T47D (cell line): Measurements from ENCODE around the gene GCLM.
A peak's percentile ranks its signal among the peaks of the same experiment; 100 is the strongest.
"Not testable (repeated sequence)": the region's sequence is repeated elsewhere in the genome, so short reads cannot be mapped to it uniquely, and the experiment has no call there.

Source experiments
- DNase-seq, 2 experiments: peaks; one replicate each; pipeline versions ENCODE4 v3.0.0 to v3.0.0-alpha.2; 2011 to 2012; ENCODE audit warnings: low read depth in 1 of 2, low spot score in 1 of 2
- JUND ChIP-seq: IDR thresholded peaks from 2 replicates; pipeline ENCODE4 v1.6.1; 2012; ENCODE audit warnings: low read depth
- in situ Hi-C: cut with HindIII; loops from 2 replicates; pipeline ENCODE4 v1.10.0; 2016; ENCODE audit warnings: low sequenced_read_pairs, low pct_unique_long_range_greater_than_20kb

The GCLM gene

GRCh38 chr1:93878501-93878888 lies 30.7 kb downstream of the GCLM start:
- in situ Hi-C loops = no loop called here
- peak in 1 of 2 experiments; percentile 31 for DNase-seq
- TF ChIP-seq JUND = no peak

DNA sequence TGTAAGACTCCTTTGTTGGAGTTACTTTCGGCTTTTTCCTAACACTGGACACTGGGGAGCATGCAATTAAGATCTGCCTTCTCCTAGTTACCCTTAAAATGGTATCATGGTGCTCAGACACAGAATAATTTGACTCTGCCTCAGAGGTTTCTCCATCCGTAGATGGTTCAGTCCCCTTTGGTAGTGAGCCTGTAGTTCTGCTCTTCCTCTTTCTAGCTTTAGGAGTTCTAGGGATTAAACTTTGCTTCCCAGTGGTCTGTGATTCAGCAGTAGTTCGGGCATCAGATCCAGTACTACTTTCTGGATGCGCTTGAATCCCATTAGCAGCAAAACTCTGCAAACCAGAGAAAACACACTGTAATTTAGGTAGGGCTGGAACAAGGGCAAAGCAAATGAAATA lies 31.7 kb downstream of the GCLM start:
- TF ChIP-seq JUND = no peak
- DNase-seq = no peak
- in situ Hi-C loops = no loop called here

DNA sequence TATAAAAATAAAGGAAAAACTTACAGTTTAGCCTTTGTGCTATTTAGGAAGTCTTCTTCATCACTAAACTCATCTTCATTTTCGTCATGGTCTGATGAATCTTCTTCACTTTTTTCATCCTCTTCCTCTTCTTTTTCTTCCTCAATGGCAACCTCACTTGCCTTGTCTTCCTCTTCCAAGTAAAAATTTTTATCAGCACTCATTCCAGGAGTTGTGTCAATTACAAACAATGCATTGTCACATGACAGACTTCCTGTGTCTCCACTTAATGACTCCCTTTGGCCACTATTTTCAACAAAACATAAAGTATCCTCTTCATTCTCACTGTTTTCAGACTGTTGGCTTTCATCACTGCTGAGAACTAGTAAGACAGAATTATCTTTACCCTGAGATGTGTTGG lies 33.0 kb downstream of the GCLM start:
- TF ChIP-seq JUND = no peak
- in situ Hi-C loops = no loop called here
- DNase-seq = no peak

DNA sequence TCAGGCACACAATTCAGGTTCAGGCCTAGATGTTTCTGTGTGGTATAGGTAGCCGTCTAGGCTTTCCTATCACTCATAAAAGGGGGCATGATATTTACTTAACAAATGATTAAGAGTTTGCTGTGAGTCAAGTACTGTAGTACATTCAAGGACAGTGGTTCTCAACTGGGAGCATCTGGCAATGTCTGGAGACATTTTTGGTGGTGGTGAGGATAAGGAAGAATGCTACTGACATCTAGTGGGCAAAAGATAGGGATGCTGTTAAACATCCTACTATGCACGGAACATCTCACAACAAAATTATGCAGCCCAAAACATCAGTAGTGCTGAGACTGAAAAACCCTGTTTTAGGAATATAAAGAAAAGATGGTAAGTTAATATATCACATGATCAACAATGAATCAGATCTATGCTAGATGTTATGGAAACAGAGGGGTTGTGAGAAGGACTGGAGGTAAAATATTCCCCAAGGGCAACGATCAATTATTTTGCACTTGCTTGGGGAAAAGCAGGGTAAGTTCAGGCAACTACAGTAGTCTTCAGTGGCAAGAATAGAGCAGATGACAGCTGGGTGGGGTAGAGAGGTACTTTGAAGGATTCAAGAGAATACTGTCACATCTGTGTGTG lies 35.1 kb downstream of the GCLM start:
- no peak for TF ChIP-seq JUND
- in situ Hi-C loops = no loop called here
- DNase-seq = peak in 1 of 2 experiments; percentile 56

GRCh38 chr1:93871366-93871765 lies 37.9 kb downstream of the GCLM start:
- in situ Hi-C loops = no loop called here
- TF ChIP-seq JUND = no peak
- DNase-seq = no peak

- in situ Hi-C loops = no loop called here
- no peak for DNase-seq
- TF ChIP-seq JUND = no peak
These were observed 39.6 kb downstream of the GCLM start for GRCh38 chr1:93869653-93870052.

GRCh38 chr1:93868492-93868891 lies 40.7 kb downstream of the GCLM start:
- DNase-seq, in situ Hi-C loops: not testable (repeated sequence)

DNA sequence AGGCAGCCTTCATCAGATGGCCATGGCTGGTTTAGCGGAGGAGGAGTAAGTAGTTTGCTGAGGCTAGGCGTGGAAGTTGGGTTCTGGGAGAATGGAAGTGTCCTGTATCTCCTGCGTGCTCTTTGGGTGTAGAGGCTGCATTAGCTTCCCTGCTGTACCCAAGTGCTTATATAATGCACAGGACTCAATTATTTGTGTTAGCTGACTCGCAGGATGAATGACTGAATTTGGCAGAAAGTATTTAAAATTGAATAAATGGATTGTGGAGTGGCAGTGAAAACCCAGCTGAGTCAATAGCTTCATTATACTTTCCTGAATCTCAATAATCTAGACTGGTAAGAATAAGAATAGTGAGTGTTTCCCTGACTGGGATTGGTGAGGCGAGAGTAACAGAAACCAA lies 44.0 kb downstream of the GCLM start:
- no peak for TF ChIP-seq JUND
- in situ Hi-C loops = no loop called here

DNA sequence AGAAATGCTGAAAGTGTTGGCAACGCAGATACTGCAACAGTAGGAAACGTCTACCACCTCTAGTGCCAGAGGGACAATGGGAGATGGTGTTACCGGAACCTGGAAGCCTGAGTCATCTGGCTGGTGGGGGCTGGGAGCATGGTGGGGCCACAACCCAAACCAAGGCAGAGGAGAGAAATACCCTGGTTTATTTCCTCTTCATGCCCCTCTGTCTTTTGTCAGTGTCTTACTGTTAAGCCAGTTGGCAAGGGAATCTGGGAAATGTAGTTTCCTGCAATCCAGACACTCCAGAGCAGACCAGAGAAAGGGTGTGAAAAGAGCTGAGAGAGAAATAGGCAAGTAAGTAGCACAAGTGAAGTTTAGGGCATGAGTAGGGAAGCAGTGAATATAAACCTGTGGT lies 45.1 kb downstream of the GCLM start:
- in situ Hi-C loops = no loop called here
- no peak for TF ChIP-seq JUND
- no peak for DNase-seq

More for the DNA sequence above, 44.0 kb downstream of the GCLM start:
- no peak for DNase-seq

DNA sequence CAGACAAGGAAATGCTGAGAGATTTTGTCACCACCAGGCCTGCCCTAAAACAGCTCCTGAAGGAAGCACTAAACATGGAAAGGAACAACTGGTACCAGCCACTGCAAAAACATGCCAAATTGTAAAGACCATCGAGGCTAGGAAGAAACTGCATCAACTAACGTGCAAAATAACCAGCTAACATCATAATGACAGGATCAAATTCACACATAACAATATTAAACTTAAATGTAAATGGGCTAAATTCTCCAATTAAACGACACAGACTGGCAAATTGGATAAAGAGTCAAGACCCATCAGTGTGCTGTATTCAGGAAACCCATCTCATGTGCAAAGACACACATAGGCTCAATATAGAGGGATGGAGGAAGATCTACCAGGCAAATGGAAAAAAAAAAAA lies 51.6 kb downstream of the GCLM start:
- DNase-seq, in situ Hi-C loops: not testable (repeated sequence)

DNA sequence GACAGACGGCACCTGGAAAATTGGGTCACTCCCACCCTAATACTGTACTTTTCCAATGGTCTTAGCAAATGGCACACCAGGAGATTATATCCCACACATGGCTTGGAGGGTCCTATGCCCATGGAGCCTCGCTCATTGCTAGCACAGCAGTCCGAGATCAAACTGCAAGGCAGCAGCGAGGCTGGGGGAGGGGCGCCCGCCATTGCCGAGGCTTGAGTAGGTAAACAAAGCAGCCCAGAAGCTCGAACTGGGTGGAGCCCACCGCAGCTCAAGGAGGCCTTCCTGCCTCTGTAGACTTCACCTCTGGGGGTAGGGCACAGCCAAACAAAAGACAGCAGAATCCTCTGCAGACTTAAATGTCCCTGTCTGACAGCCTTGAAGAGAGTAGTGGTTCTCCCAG lies 53.2 kb downstream of the GCLM start:
- DNase-seq, in situ Hi-C loops: not testable (repeated sequence)

DNA sequence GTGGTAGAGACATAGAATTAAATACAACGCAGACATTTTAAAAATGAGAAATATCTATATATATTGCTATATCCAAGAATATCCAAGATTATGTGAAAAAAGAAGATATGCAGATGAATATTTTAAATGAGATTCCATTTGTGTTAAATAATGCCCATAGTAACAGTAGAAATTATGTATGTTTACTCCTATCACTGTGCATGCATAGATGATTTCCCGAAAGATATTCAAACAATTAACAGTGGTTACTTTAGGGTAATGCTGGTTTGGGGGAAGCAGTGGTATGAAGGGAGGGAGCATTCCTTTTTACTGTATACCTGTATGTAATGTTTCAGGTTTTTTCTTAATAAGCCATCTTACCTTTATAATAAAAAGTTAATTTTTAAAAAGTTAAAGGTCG lies 55.3 kb downstream of the GCLM start:
- in situ Hi-C loops = no loop called here
- DNase-seq = no peak
- TF ChIP-seq JUND = no peak

DNA sequence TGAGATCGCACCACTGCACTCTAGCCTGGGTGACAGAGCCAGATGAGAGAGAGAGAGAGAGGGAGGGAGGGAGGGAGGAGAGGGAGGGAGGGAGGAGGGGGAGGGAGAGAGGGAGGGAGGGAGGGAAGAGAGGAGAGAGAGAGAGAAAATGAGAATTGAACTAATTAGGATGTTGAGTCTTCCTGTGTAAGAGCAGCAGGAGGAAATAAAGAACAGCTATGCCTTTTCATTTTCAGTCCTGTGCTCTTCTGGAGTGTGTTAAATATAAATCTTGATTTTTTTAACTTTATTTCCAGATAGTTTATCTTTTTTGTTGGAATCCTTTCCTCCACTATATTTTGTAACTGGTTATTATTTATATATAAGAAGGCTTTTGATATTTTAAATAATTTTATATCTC lies 57.4 kb downstream of the GCLM start:
- DNase-seq = no peak
- in situ Hi-C loops = no loop called here
- no peak for TF ChIP-seq JUND

- in situ Hi-C loops = no loop called here
- no peak for TF ChIP-seq JUND
- DNase-seq = no peak
These were observed 57.9 kb downstream of the GCLM start for GRCh38 chr1:93851327-93851712.

DNA sequence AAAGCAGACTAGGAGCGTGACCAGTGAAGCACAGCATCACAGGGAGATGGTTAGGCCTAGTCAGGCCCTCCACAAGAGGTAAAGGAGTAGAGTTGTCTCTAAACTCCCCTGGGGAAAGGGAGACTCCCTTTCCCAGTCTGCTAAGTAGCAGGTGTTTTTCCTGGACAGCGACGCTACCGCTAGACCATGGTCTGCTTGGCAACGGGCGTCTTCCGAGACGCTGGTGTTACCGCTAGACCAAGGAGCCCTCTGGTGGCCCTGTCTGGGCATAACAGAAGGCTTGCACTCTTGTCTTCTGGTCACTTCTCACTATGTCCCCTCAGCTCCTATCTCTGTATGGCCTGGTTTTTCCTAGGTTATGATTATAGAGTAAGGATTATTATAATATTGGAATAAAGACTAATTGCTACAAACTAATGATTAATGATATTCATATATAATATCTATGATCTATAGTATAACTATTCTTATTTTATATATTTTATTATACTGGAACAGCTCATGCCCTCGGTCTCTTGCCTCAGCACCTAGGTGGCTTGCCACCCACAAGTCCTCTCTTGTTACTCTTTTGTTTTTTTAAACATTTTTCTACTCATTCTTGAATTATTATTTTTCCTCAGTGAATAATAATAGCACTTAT lies 58.4 kb downstream of the GCLM start:
- peak in 1 of 2 experiments; percentile 69 for DNase-seq
- in situ Hi-C loops = not testable (repeated sequence)
